ENCODE results near the gene RGS17.
A peak's percentile ranks its signal among the peaks of the same experiment; 100 is the strongest.
"Not testable (repeated sequence)": the region's sequence is repeated elsewhere in the genome, so short reads cannot be mapped to it uniquely, and the experiment has no call there.

RGS17 gene

DNA sequence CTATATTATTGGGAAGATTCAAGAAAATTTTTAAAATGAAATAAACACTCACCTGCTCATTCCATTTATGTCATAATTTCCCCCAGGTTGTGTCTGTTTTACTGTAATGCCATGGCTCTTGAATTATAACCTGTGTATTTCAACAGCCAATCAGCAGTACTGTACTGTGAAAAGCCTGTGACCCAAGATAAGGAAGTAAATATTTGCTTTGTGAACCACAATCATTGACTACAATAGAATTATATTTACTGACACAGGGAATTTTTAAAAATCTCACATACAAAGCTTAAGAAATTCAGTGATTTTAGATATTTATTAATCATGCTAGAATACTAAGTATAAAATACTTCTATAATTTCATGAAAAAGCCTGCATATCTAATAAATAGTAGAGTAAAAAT, 6.0 kb downstream of the RGS17 start:
- no peak for DNase-seq (ENCODE audit: low spot score)

GRCh38 chr6:153123801-153124200, 7.3 kb downstream of the RGS17 start:
- no peak for DNase-seq (ENCODE audit: low spot score)

DNA sequence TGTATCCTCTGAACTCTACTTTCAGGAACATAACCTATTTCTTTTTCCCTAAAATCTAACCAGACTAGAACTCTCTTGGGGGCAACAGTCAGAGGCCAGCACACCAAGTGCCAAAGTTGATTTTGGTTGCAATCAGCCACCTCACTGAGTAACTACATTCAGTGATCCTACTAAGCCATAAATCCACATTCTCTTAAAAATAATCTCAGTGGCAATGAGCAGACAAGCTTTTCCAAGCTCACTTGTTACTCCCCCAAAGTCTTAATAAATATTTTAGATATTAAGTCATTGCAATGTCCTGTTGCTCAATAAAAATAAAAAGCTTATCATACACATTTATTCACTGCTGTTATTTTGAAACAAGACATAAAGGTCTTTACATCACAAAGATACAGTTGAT, 9.8 kb downstream of the RGS17 start:
- no peak for DNase-seq (ENCODE audit: low spot score)

DNA sequence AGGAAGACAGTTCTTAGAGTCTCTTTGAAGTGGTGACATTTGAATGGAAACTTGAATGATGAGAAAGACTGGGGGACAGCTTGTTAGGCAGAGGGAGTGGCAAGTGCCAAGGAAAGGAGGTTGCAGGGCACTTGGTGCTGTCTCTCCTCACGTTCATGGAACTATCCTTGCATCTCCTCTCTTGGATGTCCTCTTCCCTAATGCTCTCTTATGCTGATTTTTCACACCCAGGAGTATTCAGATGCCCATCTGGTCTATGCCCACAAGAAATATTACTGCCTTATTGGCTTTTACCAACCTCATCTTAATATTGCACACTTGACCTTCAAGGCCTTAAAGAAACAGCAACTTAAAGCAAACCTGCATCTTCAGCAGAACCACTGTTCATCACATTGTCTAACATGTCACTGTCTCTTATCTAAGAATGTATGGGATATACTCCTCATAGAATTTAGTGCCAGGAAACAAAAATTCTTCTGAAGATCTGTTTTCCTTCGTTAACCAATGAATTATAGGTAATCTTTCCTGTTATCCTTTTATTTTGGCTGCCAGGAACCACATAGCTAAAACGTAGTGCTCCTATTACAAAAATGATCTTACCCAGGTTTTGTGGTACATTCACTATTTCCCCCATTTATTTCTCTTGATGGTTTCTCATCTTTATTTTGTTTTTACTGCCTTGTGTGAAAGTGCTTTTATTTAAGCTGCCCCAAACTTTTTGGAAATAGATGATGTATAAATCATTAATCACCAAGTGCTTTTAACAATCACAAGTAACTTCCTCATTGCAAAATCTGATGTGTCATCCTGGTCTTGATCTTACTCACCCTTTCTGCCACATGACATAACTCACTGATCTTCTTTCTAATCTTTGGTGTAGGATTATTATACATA, 12.8 kb downstream of the RGS17 start:
- peak; percentile 35 for DNase-seq (ENCODE audit: low spot score)

GRCh38 chr6:153111082-153111481, 20.0 kb downstream of the RGS17 start:
- not testable (repeated sequence) for DNase-seq (ENCODE audit: low spot score)

- not testable (repeated sequence) for DNase-seq (ENCODE audit: low spot score)
Observed at GRCh38 chr6:153110612-153111011, 20.5 kb downstream of the RGS17 start.

DNA sequence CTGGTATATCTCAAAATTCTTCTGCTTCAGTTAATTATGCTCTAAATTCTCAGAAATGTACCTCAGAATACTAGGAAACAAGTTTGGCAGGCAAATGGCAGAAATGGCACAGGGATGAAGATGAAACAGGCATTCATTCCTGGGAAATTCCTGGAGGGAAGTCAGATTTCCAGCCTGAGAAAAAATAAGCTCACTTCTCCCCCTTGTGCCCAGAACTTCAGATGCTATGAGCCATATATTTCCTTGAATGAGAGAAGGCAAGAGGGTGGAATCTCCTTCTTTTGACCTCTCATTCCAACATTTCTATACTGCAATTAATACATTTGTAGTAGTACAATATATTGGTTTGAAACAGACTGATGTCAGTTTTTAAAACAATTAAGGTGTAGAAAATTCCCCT, 22.8 kb downstream of the RGS17 start:
- DNase-seq (ENCODE audit: low spot score), result no peak

GRCh38 chr6:153106021-153106420, 25.1 kb downstream of the RGS17 start:
- DNase-seq (ENCODE audit: low spot score), result no peak

DNA sequence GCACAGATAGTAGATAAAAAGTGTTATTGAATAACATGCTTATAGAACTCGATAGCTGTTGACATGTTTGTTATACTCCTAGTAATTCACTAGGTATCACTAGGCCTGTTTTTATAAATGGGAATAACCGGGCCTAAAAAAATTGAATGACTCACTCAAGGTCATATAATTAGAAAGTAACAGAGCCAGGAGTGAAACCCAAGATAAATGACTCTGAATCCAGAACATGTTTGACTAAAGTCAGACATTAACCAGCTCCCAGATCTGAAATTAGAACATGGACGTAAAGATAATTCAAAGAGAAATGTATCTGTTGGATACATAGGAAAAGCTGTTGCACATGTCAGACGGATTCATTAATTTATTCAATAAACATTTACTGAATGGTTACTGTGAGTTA, 26.9 kb downstream of the RGS17 start:
- no peak for DNase-seq (ENCODE audit: low spot score)

DNA sequence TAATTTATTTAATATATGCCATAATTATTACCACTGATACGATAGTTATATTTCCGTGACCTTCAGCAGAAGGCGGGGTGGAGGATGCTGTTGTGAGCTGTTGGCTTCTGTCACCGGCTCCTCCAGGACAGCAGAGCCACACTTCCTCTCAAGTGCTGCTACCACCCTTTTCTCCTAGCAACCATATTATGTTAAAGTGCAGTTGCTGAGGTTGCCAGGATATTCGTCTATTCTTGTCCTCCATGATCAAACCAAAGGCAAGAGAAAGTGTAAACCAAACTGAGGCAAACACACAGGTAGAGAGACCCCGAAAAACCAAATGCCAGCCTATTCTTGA, 27.8 kb downstream of the RGS17 start:
- DNase-seq (ENCODE audit: low spot score), result no peak

DNA sequence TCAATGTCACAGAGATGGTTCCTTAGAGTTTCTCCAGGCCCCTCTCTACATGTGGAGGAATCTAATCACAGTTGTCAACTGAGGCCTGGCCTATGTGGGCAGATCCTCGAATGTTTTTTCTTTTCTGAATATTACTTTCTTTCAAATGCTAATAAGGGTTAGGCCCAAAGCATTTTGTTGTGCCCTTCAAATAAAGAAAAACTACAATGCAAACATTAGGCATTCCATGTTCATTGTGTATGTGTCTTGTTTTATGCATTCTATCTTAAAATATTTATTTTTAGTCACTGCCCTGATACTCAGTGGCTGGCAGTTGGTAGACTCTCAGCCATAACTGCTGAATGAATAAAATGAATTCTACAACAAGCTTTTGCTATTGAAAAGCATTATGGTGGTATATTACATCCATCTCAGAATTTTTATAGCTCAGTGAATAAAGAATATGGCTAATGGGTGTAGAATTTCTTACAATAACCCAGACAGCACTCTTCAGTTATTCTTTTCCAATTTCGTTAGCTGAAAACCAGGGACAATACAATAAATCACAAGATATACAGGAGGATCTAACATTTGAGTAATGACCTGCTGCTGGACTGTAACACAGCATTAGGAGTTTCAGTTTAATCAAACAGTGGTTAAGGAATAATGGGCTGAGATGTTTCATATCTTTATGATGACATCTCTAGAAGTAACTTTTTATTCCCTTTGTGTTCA, 28.3 kb downstream of the RGS17 start:
- DNase-seq (ENCODE audit: low spot score), result no peak

DNA sequence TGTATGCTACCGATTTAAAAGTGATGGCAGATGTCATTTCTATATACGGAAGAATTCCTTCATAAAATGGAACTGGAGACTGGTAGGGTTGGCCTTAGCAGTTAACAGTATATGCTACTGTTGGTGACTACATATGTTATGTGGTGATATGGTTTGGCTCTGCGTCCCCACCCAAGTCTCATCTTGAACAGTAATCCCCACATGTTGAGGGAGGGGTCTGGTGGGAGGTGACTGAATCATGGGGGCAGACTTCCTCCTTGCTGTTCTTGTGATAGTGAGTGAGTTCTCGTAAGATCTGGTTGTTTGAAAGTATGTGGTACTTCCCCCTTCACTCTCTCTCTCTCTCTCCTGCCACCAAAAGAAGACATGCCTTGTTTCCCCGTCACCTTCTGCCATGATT, 29.6 kb downstream of the RGS17 start:
- DNase-seq (ENCODE audit: low spot score), result no peak

- DNase-seq (ENCODE audit: low spot score), result no peak
Observed at GRCh38 chr6:153099636-153100035, 31.4 kb downstream of the RGS17 start.

DNA sequence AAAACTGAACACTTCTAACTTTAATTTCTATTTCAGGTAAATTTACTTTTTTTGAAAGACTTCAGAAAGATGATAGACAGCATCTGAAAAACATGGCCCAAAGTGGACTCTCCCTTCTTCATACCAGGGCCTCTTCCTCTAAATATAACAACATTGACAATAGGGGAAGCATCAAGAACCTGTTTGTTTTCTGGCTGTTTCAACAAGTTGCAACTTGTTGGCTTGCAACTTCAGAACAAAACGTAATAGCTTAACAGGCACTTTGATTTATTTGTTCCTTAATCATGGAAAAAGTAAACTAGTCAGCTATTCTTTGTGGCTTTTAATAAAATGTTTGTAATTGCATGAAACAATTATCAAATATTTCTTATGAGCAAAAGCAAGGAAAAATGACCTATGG, 34.3 kb downstream of the RGS17 start:
- DNase-seq (ENCODE audit: low spot score), result no peak

DNA sequence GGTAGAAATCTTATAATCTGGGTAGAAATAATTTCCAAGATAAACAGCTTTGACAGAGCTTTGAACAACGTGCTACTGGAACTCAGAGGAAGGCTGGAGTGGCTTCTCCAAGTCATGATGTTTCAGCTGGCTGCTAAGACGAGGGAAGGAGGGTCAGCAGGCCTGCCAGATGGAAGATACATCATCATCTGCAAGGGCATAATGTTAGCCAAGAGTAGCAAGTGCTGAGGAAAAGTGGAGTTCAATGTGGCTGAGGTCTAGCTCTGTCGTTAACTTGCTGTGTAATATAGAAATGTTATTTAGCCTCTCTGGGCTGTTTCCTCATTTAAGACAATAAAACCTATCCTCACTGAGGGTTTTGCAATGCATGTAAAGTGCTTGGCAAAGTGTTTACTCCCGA, 35.1 kb downstream of the RGS17 start:
- DNase-seq (ENCODE audit: low spot score), result no peak

DNA sequence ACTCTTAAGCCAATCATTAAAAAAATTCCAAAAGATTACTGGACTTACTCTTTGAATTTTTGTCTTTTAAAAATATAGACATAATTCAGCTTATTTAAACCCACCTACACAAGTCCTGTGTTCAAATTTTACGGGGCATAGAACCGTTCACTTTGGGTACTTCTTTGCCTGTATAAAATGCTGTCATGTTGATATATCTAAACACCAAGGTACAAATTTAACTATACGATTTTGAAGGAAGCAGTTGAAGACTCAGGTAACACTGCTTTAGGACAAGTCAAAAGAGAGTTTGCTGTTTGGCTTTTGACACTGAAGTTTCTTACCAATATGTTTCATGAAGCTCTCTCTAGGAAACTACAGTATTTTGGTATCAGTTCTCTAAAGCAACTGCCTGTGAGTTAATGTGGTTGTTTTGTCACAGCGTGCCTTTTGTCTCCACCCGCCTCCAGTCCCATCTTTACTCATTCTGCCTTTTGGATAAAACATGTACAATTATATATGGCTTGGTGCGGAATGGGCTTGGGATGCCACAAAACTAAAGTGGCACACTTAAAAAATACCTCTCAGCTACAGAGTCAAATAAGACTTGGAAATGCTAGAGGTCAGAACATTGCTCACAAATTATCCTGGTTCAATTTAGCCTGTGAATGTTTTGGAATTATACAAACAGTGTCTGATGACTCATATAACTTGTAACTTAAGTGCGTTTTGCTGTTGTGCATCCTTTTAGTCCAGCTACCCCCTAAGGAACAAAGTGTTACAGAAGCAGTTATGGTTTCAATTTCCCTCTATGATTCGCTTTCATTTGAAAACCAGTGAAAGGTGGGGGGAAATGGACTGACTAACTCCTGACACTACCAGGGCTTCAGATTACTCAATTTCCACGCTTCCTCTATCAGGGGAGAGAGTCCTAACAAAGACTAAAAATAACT, 38.7 kb downstream of the RGS17 start:
- DNase-seq (ENCODE audit: low spot score), result no peak

DNA sequence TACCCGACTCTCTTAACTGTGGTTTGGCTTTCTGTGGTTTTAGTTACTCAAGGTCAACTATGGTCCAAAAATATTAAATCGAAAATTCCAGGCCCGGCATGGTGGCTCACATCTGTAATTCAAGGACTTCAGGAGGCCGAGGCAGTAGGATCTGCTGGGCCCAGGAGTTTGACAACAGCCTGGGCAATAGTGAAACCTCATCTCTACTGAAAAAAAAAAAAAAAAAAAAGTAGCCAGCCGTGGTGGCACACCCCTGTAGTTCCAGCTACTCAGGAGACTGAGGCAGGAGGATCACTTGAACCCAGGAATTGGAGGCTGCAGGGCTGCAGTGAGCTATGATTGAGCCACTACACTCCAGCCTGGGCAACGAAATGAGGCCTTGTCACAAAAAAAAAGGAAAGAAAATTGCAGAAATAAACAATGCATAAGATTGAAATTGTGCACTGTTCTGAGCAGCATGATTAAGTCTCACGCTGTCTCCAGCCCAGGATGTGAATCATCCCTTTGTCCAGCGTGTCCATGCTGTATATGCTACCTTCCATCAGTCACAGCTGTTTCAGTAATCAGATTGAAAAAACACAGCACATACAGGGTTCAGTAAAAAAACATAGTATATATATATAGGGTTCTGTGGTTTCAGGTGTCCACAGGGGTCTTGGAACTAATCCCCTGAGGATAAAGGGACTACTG, 40.7 kb downstream of the RGS17 start:
- DNase-seq (ENCODE audit: low spot score), result no peak

DNA sequence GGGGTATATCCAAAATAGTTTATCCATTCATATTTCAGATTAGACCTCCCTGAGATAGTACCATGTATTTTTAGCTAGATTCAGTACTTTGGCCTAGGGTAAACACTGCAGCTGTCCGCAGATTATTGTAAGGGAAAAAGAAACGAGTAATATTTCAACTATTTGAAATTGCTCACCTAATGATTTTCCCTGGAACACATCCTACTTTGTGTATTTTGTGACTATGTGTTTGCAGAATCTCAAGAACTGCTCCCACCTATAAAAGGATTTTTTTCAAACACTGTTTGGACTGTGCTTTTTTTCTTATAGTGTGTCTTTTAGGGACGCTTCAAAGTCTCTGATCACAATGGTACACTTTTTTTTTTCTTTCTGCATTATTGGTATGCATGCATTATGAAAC, 42.3 kb downstream of the RGS17 start:
- no peak for DNase-seq (ENCODE audit: low spot score)

DNA sequence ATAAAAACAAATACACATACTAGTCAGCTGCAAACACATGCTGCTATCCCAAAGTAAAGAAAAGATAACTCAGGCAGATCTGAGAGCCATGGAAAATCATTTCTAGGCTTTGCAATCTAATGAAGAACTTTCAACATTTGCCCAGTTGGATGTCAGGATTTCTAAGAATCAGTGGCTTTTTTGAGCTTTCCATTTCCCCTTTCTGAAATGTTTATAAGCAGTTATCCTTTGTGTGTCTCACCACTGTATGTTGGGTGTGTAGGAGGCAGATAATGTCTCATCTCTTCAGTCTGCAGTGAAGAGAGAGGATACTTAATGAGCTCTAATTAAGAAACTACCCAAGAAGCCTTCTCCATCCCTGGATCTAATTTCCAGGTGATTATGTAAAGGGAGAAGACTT, 43.6 kb downstream of the RGS17 start:
- no peak for DNase-seq (ENCODE audit: low spot score)

DNA sequence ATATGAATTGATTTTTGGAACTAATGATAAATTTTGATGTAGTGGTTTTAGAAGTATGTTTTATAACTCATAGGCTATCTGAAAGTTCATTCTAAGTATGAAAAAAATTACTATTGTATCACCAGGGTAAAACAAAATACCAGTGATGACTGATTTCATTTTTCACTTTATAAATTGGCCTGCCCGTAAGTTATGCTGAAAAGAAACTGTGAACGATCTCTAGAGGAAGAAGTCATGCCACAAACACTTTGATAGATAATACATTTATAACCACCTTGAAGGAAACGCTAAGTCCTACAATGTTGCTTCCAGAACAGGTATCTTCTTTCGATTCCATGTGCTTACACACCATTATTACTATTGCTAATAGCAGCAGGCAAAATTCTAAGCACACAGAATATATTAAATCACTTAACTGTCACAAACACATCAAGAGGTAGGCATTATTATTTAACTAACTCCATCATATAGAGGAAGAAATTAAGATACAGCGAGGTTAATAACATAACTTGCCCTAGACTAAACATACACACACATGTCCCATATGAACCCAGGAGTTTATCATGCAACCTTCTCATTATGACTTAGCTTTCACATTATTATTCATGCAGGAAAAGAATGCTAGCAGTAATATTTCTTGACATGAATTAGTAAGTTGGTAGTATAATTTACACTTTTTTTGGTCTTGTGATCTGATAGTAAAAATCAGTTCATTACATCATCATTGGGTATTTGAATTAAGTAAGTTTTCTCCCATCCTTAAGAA, 44.7 kb downstream of the RGS17 start:
- DNase-seq (ENCODE audit: low spot score), result no peak

DNA sequence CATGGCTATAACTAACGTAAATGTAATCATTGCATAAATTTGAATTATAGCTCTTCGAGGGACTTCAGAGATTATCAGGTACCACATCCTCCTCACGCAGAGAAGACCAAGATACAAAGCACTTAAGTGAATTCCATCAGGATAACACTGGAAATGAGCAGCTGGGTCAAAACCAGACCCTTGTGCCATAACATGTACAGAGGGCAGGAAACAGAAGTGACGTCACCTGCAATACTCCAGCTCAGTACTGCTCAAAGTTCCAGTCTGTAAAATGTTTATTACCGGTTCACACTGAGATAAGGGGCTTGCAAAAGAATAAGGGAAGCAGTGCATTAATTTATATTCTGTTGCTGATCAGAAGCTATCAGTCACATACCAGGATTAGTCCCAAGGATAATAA, 45.8 kb downstream of the RGS17 start:
- no peak for DNase-seq (ENCODE audit: low spot score)
